B cell (primary cell): ENCODE results near the gene NMUR2.

ENCODE experiments used
- EZH2 ChIP-seq: IDR thresholded peaks from 2 replicates; pipeline ENCODE4 v1.6.1; 2012; ENCODE audit warnings: borderline replicate concordance, low read depth, mild to moderate bottlenecking, moderate library complexity, low read length; ENCODE audit not compliant: insufficient read depth, poor library complexity, severe bottlenecking
- TF ChIP-seq, protein P1 (sequence below): fragments of 200-600 bp; IDR thresholded peaks from one replicate; pipeline ENCODE4 v1.8.0; 2022; ENCODE audit warnings: antibody characterized with exemption, mild to moderate bottlenecking

DNA sequence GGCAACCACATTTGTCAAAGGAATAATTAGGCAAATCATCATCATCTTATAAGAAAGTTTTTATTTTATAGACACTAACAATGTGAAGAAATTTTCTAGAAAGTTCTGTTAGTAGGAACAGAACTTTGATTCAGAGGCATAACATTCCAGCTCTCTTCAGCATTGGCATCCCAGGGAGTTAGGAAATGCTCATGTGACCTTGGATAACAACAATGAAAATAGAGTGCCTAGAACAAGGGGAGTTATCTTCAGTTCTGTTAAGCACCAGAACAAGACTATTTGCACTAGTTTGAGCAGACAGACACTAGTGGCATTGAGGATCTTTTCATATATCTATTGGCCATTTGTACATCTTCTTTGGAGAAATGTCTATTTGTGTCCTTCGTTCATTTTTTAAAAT, 7.0 kb upstream of the NMUR2 start:
- TF ChIP-seq, protein P1, sequence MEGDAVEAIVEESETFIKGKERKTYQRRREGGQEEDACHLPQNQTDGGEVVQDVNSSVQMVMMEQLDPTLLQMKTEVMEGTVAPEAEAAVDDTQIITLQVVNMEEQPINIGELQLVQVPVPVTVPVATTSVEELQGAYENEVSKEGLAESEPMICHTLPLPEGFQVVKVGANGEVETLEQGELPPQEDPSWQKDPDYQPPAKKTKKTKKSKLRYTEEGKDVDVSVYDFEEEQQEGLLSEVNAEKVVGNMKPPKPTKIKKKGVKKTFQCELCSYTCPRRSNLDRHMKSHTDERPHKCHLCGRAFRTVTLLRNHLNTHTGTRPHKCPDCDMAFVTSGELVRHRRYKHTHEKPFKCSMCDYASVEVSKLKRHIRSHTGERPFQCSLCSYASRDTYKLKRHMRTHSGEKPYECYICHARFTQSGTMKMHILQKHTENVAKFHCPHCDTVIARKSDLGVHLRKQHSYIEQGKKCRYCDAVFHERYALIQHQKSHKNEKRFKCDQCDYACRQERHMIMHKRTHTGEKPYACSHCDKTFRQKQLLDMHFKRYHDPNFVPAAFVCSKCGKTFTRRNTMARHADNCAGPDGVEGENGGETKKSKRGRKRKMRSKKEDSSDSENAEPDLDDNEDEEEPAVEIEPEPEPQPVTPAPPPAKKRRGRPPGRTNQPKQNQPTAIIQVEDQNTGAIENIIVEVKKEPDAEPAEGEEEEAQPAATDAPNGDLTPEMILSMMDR: no peak
- TF ChIP-seq EZH2: no peak
